ENCODE results near the gene NEGR1. TPM values are rescaled to one million over a fixed set of nuclear protein-coding genes. Genes with fewer than 3 reads are reported as not detected.

The NEGR1 gene
- total and polyA plus RNA-seq, 3 donors from 2014 or later, result 2.9 to 7.6 (median 3.1) TPM

DNA sequence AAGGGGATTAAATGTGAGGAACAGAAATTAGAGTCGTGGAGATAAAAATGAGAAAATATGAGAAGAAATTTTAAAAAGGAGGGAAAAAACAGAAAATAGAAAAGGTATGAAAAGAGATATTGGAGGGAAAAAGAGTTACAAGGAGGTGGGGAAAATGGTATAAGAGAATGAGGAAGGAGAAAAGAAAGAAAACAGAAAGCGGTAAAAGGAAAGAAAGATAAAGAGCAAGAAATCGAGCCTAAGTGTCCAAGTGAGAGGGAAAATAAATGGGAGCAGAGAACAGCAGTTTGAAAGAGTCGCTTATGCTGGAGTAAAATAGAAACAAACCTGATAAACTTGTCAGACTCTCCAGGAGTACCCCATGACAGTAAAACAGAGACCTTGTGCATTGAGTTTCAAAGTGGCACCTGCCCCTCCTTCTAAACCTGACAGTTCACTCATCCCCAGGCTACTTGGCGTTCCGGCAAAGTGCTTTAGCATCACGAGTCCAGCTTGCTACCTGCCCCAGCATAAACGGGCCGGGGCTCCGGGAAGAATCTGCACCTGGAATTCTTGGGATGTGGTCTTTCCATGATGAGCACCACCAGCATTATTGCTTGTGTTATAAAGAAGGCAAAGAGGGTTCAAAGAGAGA, 585 bp downstream of the NEGR1 start:
- Histone ChIP-seq H3K4me3 (peak overlapping the region; percentile 70 to 79), H3K27me3 (no peaks in the 10 kb centered on the region), H3K36me3 (ENCODE audit: low read depth, missing control alignments) (no peaks in the 10 kb centered on the region), H3K4me1 (peaks cover 7% of the 10 kb centered on the region), H3K27ac (peak overlapping the region; percentile 31 to 92), H3K9me3 (no peaks in the 10 kb centered on the region)
- TF ChIP-seq POLR2A (IDR thresholded peaks at IDR 0.05), result no peak
- TF ChIP-seq, protein P1, sequence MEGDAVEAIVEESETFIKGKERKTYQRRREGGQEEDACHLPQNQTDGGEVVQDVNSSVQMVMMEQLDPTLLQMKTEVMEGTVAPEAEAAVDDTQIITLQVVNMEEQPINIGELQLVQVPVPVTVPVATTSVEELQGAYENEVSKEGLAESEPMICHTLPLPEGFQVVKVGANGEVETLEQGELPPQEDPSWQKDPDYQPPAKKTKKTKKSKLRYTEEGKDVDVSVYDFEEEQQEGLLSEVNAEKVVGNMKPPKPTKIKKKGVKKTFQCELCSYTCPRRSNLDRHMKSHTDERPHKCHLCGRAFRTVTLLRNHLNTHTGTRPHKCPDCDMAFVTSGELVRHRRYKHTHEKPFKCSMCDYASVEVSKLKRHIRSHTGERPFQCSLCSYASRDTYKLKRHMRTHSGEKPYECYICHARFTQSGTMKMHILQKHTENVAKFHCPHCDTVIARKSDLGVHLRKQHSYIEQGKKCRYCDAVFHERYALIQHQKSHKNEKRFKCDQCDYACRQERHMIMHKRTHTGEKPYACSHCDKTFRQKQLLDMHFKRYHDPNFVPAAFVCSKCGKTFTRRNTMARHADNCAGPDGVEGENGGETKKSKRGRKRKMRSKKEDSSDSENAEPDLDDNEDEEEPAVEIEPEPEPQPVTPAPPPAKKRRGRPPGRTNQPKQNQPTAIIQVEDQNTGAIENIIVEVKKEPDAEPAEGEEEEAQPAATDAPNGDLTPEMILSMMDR (IDR thresholded peaks at IDR 0.05), result no peak
- intact Hi-C loops (cut with DNase I; ENCODE audit: low total_unique reads), result no loop called here
- DNase-seq, result peak; percentile 38
- WGBS, 2 donors, result 2 to 3% methylated on average over 10 of the region's 10 CpGs

DNA sequence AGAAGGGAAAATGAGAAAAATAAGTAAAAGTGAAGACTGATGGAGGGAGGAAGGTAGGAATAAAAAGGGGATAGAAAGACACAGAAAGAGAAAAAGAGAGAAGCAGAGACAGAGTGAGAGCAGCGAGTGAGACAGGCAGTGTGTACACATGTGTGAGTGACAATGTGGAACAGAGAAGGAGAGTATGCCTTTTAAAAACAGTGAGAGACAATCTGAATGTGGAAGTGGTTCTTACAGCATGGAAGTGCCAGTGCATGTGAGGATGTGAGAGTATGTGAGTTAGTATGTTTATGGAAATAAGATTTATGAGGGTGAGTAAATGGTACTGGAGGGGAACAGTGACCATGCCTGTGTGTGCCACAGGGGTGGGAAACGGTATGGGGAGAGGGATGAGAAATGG, 1.2 kb downstream of the NEGR1 start:
- Histone ChIP-seq H3K4me3 (peak overlapping the region; percentile 70 to 79), H3K36me3 (ENCODE audit: low read depth, missing control alignments) (no peaks in the 10 kb centered on the region), H3K4me1 (peaks cover 7% of the 10 kb centered on the region), H3K27ac (peak overlapping the region; percentile 31 to 92), H3K27me3 (no peaks in the 10 kb centered on the region), H3K9me3 (no peaks in the 10 kb centered on the region)
- TF ChIP-seq, protein P1 (IDR thresholded peaks at IDR 0.05), result no peak
- no peak for TF ChIP-seq POLR2A (IDR thresholded peaks at IDR 0.05)
- DNase-seq, result no peak
- intact Hi-C loops (cut with DNase I; ENCODE audit: low total_unique reads), result no loop called here
- WGBS, 2 donors, result 6 to 14% methylated on average over 2 of the region's 2 CpGs

DNA sequence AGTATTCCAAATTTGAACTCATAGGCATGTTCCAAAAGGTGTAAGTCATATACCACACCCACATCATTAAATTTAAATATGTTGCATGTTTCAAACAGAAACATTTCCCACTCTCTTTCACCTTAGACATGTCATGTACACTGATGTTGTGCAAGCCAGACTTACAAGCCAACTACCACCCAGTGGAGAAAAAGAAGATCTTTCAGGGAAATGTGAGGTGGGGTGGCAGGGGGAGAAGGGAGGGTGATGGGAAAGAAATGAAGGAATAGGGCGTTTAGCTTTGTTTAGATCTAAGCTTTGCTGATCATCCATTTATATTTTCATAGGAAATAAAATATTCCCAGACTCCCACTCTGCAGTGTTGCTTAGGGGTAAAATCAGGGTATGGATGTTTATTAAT, 1.6 kb downstream of the NEGR1 start:
- Histone ChIP-seq H3K4me3 (peak overlapping the region in 1 of 2 donors; percentile 79), H3K9me3 (no peaks in the 10 kb centered on the region), H3K27ac (peak overlapping the region in 1 of 2 donors; percentile 31), H3K36me3 (ENCODE audit: low read depth, missing control alignments) (no peaks in the 10 kb centered on the region), H3K27me3 (no peaks in the 10 kb centered on the region), H3K4me1 (peaks cover 7% of the 10 kb centered on the region)
- 21 to 33% methylated on average over 1 of the region's 1 CpG for WGBS, 2 donors
- TF ChIP-seq, protein P1 (IDR thresholded peaks at IDR 0.05), result no peak
- no peak for TF ChIP-seq POLR2A (IDR thresholded peaks at IDR 0.05)
- intact Hi-C loops (cut with DNase I; ENCODE audit: low total_unique reads), result no loop called here
- no peak for DNase-seq

DNA sequence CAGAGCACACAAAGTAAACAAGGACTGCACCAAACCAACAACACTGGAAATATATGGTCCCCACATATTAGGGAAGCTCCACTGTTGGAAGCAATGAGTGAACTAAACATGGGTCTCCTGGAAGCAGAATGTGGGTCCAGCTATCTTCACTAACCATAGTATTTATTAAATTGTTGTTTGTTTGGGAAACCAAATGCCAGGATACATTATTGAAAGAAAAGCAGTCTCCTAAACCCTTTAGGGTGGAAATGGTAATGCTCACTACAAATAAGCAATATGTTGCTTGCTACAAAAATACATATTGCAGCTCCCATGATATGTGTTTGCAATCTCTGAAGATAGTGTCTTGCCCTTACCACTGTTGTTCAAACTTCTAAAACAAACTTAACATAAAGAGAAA, 2.2 kb downstream of the NEGR1 start:
- Histone ChIP-seq H3K36me3 (ENCODE audit: low read depth, missing control alignments) (no peaks in the 10 kb centered on the region), H3K4me3 (no peak overlapping the region), H3K27ac (peak overlapping the region in 1 of 2 donors; percentile 34), H3K27me3 (no peaks in the 10 kb centered on the region), H3K9me3 (no peaks in the 10 kb centered on the region), H3K4me1 (peaks cover 3% of the 10 kb centered on the region)
- no peak for DNase-seq
- intact Hi-C loops (cut with DNase I; ENCODE audit: low total_unique reads), result no loop called here
- no peak for TF ChIP-seq POLR2A (IDR thresholded peaks at IDR 0.05)
- TF ChIP-seq, protein P1 (IDR thresholded peaks at IDR 0.05), result no peak

- no peaks in the 10 kb centered on the region for H3K4me1 ChIP-seq
- no peaks in the 10 kb centered on the region for H3K9me3 ChIP-seq
- H3K36me3 ChIP-seq (ENCODE audit: low read depth, missing control alignments), result no peaks in the 10 kb centered on the region
- no peak overlapping the region for H3K4me3 ChIP-seq
- no peak for DNase-seq
- TF ChIP-seq POLR2A (IDR thresholded peaks at IDR 0.05), result no peak
- TF ChIP-seq, protein P1 (IDR thresholded peaks at IDR 0.05), result no peak
- no peak overlapping the region for H3K27ac ChIP-seq
- intact Hi-C loops (cut with DNase I; ENCODE audit: low total_unique reads), result no loop called here
- H3K27me3 ChIP-seq, result no peaks in the 10 kb centered on the region
Observed at GRCh38 chr1:72278461-72278860, 3.9 kb downstream of the NEGR1 start.

Data from testis (tissue), 3 donors.